SK-N-SH treated with all-trans-retinoic acid at 6 μM for 48 hours (cell line): ENCODE data around the gene WNK2.
"Not testable (repeated sequence)": the region's sequence is repeated elsewhere in the genome, so short reads cannot be mapped to it uniquely, and the experiment has no call there.

Experiments used
- ATAC-seq: fragments of 200-7000 bp; cut with Tn5 transposase; 3 replicates; pipeline ENCODE4 v1.9.1; 2020; ENCODE audit warnings: mild to moderate bottlenecking, moderate library complexity
- ARNTL ChIP-seq: fragments of 450-650 bp; formaldehyde crosslinking; IDR thresholded peaks from 2 replicates; pipeline ENCODE4 v1.5.0; 2020; ENCODE audit warnings: low read depth, mild to moderate bottlenecking, moderate library complexity, borderline replicate concordance
- BACH2 ChIP-seq: fragments of 250-450 bp; sonication (Bioruptor Pico); IDR thresholded peaks from 2 replicates; pipeline ENCODE4 v1.9.0; 2021; ENCODE audit warnings: mild to moderate bottlenecking, borderline replicate concordance
- CSDC2 ChIP-seq: fragments of 250-450 bp; sonication (Bioruptor Pico); IDR thresholded peaks from 2 replicates; pipeline ENCODE4 v1.5.0; 2020; ENCODE audit warnings: mild to moderate bottlenecking, moderate library complexity
- CSRNP3 ChIP-seq: fragments of 250-450 bp; sonication (Bioruptor Pico); IDR thresholded peaks from 2 replicates; pipeline ENCODE4 v1.5.1; 2021; ENCODE audit warnings: mild to moderate bottlenecking, moderate library complexity
- ESRRG ChIP-seq: fragments of 250-450 bp; sonication (Bioruptor Pico); IDR thresholded peaks from 2 replicates; pipeline ENCODE4 v1.6.1; 2021; ENCODE audit warnings: mild to moderate bottlenecking
- GLIS3 ChIP-seq: fragments of 250-450 bp; sonication (Bioruptor Pico); IDR thresholded peaks from 2 replicates; pipeline ENCODE4 v1.5.0; 2020; ENCODE audit warnings: mild to moderate bottlenecking, moderate library complexity
- ISL1 ChIP-seq: fragments of 250-450 bp; sonication (Bioruptor Pico); IDR thresholded peaks from 2 replicates; pipeline ENCODE4 v2.1.2; 2022; ENCODE audit warnings: mild to moderate bottlenecking, moderate library complexity
- OSR1 ChIP-seq: fragments of 250-450 bp; sonication (Bioruptor Pico); IDR thresholded peaks from 2 replicates; pipeline ENCODE4 v1.8.0; 2022; ENCODE audit warnings: moderate library complexity, mild to moderate bottlenecking, inconsistent platforms
- PPARA ChIP-seq: fragments of 250-450 bp; sonication (Bioruptor Pico); IDR thresholded peaks from 2 replicates; pipeline ENCODE4 v1.5.0; 2020; ENCODE audit warnings: mild to moderate bottlenecking, borderline replicate concordance
- RARB ChIP-seq: fragments of 250-450 bp; sonication (Bioruptor Pico); IDR thresholded peaks from 2 replicates; pipeline ENCODE4 v1.8.0; 2021; ENCODE audit warnings: mild to moderate bottlenecking, moderate library complexity
- SNAI2 ChIP-seq: fragments of 250-450 bp; sonication (Bioruptor Pico); IDR thresholded peaks from 2 replicates; pipeline ENCODE4 v1.5.0; 2020; ENCODE audit warnings: mild to moderate bottlenecking, moderate library complexity
- TCF4 ChIP-seq: fragments of 250-450 bp; sonication (Bioruptor Pico); IDR thresholded peaks from 2 replicates; pipeline ENCODE4 v1.8.0; 2021; ENCODE audit warnings: mild to moderate bottlenecking, moderate library complexity, borderline replicate concordance
- TOX ChIP-seq: fragments of 250-450 bp; sonication (Bioruptor Pico); IDR thresholded peaks from 2 replicates; pipeline ENCODE4 v1.8.0; 2021; ENCODE audit warnings: mild to moderate bottlenecking, moderate library complexity, borderline replicate concordance
- TSHZ2 ChIP-seq: fragments of 250-450 bp; sonication (Bioruptor Pico); IDR thresholded peaks from 2 replicates; pipeline ENCODE4 v1.5.0; 2020; ENCODE audit warnings: mild to moderate bottlenecking, moderate library complexity
- ZC3H10 ChIP-seq: fragments of 250-450 bp; sonication (Bioruptor Pico); IDR thresholded peaks from 2 replicates; pipeline ENCODE4 v1.5.1; 2021; ENCODE audit warnings: mild to moderate bottlenecking, moderate library complexity
- ZFP3 ChIP-seq: fragments of 250-450 bp; sonication (Bioruptor Pico); IDR thresholded peaks from 2 replicates; pipeline ENCODE4 v1.5.0; 2020; ENCODE audit warnings: mild to moderate bottlenecking, moderate library complexity
- ZFP30 ChIP-seq: fragments of 450-650 bp; formaldehyde crosslinking; IDR thresholded peaks from 2 replicates; pipeline ENCODE4 v1.5.0; 2022; ENCODE audit warnings: mild to moderate bottlenecking, moderate library complexity
- ZNF70 ChIP-seq: fragments of 450-650 bp; formaldehyde crosslinking; IDR thresholded peaks from 2 replicates; pipeline ENCODE4 v1.5.0; 2020; ENCODE audit warnings: mild to moderate bottlenecking, moderate library complexity
- ZNF8 ChIP-seq: fragments of 450-650 bp; formaldehyde crosslinking; IDR thresholded peaks from 2 replicates; pipeline ENCODE4 v1.5.0; 2020; ENCODE audit warnings: mild to moderate bottlenecking, moderate library complexity
- TF ChIP-seq, protein P1 (sequence below): fragments of 250-450 bp; sonication (Bioruptor Pico); IDR thresholded peaks from 2 replicates; pipeline ENCODE4 v1.8.0; 2021; ENCODE audit warnings: low read depth, mild to moderate bottlenecking, moderate library complexity, borderline replicate concordance
- TF ChIP-seq, protein P2 (sequence below): fragments of 250-450 bp; sonication (Bioruptor Pico); IDR thresholded peaks from 2 replicates; pipeline ENCODE4 v1.5.1; 2020; ENCODE audit warnings: low read depth, mild to moderate bottlenecking, moderate library complexity

WNK2 gene

GRCh38 chr9:93248386-93249040 is 64.6 kb downstream of the WNK2 start:
- no peak for TF ChIP-seq GLIS3 (CRISPR knock-in tag)
- TF ChIP-seq BACH2 (CRISPR knock-in tag) = no peak
- TF ChIP-seq, protein P1, sequence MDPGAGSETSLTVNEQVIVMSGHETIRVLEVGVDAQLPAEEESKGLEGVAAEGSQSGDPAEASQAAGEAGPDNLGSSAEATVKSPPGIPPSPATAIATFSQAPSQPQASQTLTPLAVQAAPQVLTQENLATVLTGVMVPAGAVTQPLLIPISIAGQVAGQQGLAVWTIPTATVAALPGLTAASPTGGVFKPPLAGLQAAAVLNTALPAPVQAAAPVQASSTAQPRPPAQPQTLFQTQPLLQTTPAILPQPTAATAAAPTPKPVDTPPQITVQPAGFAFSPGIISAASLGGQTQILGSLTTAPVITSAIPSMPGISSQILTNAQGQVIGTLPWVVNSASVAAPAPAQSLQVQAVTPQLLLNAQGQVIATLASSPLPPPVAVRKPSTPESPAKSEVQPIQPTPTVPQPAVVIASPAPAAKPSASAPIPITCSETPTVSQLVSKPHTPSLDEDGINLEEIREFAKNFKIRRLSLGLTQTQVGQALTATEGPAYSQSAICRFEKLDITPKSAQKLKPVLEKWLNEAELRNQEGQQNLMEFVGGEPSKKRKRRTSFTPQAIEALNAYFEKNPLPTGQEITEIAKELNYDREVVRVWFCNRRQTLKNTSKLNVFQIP (CRISPR knock-in tag) = no peak
- TF ChIP-seq CSDC2 = no peak
- no peak for TF ChIP-seq ESRRG (CRISPR knock-in tag)
- TF ChIP-seq ZFP3 (CRISPR knock-in tag) = no peak
- TF ChIP-seq ARNTL (CRISPR knock-in tag) = no peak
- TF ChIP-seq OSR1 (CRISPR knock-in tag) = no peak
- TF ChIP-seq ISL1 (CRISPR knock-in tag) = no peak
- no peak for TF ChIP-seq ZC3H10 (CRISPR knock-in tag)
- TF ChIP-seq RARB = no peak
- ATAC-seq = no peak

DNA sequence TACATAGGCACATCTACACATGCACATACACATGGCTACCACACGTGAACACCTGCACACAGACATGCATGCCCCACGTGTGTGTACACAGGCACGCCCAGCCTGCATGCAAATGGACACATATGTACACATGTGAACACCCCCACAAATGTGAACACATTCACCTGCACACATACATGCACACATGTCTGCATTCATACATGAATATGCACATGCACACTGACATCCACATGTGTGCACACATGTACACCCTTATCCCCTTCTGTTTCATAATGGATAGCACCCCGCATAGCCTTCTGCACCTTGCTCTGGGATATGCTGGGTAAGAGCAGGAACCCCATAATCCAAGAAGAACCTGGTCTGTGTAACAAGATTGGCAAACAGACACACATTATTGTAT is 66.2 kb downstream of the WNK2 start:
- ATAC-seq = no peak
- TF ChIP-seq ZFP30 (no peak), ZFP3 (CRISPR knock-in tag) (no peak), OSR1 (CRISPR knock-in tag) (no peak), TOX (no peak), TCF4 (no peak), ZNF70 (no peak)
- TF ChIP-seq, all 23 proteins: peak for 0

DNA sequence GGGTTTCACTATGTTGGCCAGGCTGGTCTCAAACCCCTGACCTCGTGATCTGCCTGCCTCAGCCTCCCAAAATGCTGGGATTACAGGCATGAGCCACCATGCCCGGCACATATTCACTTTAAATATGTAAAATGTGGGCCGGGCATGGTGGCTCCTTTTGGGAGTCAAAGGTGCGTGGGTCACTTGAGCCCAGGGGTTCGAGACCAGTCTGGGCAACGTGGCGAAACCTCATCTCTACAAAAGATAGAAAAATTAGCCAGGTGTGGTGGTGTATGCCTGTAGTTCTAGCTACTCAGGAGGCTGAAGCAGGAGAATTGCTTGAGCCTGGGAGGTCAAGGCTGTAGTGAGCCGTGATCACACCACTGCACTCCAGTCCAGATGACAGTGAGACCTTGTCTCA is 67.4 kb downstream of the WNK2 start:
- ATAC-seq = not testable (repeated sequence)

DNA sequence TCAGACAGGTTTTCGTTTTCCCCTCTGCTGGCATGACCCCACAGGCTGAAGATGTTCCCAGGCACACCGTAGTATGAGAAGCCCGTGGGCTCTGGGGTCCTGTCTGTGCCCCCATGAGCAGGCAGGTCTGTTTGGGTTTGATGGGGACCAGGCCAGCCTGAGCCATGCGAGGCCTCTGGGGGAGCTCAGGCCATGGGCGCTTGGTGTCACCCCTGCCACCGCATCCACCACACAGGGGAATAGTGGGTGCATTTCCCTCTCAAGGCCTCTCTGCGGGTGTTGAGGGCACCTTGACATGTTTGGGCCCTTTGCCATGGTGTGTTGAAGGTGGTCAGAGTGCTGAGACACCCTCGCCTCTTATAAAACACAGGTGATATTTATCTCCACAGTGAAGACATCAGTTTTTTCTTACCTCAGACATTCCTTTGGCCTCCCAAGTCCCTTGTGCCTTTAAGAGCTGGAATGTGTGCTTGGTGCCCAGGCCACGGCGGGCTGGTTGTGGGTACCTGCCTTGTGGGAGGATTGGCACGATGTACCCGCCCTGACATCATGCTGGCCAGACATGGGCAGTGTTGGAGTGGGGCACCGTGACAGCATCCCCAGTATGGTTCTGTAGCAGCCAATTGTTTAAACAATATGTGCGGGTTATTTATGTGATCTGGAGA is 68.3 kb downstream of the WNK2 start:
- TF ChIP-seq, protein P1 (CRISPR knock-in tag) = no peak
- TF ChIP-seq ZC3H10 (CRISPR knock-in tag) (no peak), OSR1 (CRISPR knock-in tag) (no peak), ESRRG (CRISPR knock-in tag) (no peak), CSRNP3 (CRISPR knock-in tag) (no peak), ZNF8 (no peak)
- ATAC-seq = no peak

- no peak for ATAC-seq
- no peak for TF ChIP-seq CSDC2
- no peak for TF ChIP-seq TSHZ2 (CRISPR knock-in tag)
- TF ChIP-seq ZC3H10 (CRISPR knock-in tag) = no peak
- TF ChIP-seq, protein P1 (CRISPR knock-in tag) = no peak
- TF ChIP-seq, protein P2, sequence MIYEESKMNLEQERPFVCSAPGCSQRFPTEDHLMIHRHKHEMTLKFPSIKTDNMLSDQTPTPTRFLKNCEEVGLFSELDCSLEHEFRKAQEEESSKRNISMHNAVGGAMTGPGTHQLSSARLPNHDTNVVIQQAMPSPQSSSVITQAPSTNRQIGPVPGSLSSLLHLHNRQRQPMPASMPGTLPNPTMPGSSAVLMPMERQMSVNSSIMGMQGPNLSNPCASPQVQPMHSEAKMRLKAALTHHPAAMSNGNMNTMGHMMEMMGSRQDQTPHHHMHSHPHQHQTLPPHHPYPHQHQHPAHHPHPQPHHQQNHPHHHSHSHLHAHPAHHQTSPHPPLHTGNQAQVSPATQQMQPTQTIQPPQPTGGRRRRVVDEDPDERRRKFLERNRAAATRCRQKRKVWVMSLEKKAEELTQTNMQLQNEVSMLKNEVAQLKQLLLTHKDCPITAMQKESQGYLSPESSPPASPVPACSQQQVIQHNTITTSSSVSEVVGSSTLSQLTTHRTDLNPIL (CRISPR knock-in tag) = no peak
- no peak for TF ChIP-seq SNAI2 (CRISPR knock-in tag)
- no peak for TF ChIP-seq ARNTL (CRISPR knock-in tag)
- TF ChIP-seq RARB = no peak
- no peak for TF ChIP-seq PPARA (CRISPR knock-in tag)
- no peak for TF ChIP-seq ESRRG (CRISPR knock-in tag)
- no peak for TF ChIP-seq BACH2 (CRISPR knock-in tag)
- TF ChIP-seq GLIS3 (CRISPR knock-in tag) = no peak
- TF ChIP-seq ZNF8 = no peak
- no peak for TF ChIP-seq OSR1 (CRISPR knock-in tag)
Measured at GRCh38 chr9:93252781-93253530, 69.0 kb downstream of the WNK2 start.
